PFSK-1 (cell line): ENCODE data around the gene C1orf21.

Experiments
- POLR2AphosphoS5 ChIP-seq: IDR thresholded peaks from 2 replicates; pipeline ENCODE4 v1.6.1; 2012; ENCODE audit warnings: low read depth, mild to moderate bottlenecking, control low read depth, low read length, moderate library complexity
- SIN3A ChIP-seq: IDR thresholded peaks from 2 replicates; pipeline ENCODE4 v1.6.1; 2012; ENCODE audit warnings: mild to moderate bottlenecking, low read length, moderate library complexity, borderline replicate concordance; ENCODE audit not compliant: insufficient read depth
- TAF1 ChIP-seq: IDR thresholded peaks from 2 replicates; pipeline ENCODE4 v1.6.1; 2012; ENCODE audit warnings: low read length, control low read depth, borderline replicate concordance; ENCODE audit not compliant: insufficient read depth

DNA sequence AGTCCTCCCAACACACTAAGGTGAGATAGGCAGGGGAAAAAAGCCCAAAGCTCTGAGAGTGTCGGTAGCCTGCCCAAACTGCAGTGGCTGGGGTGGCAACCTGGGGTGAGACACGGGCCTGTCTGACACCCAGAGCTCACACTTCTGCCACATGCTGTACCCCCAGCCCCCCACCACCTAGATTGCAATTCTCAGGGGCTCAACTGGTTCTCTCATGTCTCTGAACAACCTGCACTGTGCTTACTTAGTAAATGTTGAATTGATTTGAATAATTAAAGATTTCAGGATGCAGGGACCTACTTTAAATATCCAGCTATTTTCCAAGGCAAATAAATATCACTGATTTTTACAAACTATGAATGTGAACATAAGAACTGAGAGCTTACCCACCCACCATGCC, 252.4 kb downstream of the C1orf21 start:
- TF ChIP-seq POLR2AphosphoS5: no peak
- no peak for TF ChIP-seq TAF1
- TF ChIP-seq SIN3A: no peak
